HCT116 (cell line): ENCODE measurements around the gene UPK3A. TPM values are rescaled to one million over a fixed set of nuclear protein-coding genes. Genes with fewer than 3 reads are reported as not detected.

Experiments
- ATAC-seq: fragments of 200-7000 bp; cut with Tn5 transposase; 2 replicates; pipeline ENCODE4 v1.9.1; 2020; ENCODE audit warnings: mild to moderate bottlenecking, moderate library complexity
- BruUV-seq: library from RNA; stranded (reverse); fragments of 400-500 nt; replicated peaks from 2 replicates; lab custom pipeline; 2021; lab: Mats Ljungman, UMichigan
- CTCF ChIA-PET: fragments of 300-600 bp; sonication (Branson Sonifier 250); formaldehyde crosslinking; loops from one replicate; lab custom pipeline; 2021; ENCODE audit warnings: antibody characterized with exemption; lab: Charles Lee
- POLR2A ChIA-PET: fragments of 300-600, 350-600 bp; sonication (Branson Sonifier 250); formaldehyde crosslinking; loops from one replicate; lab custom pipeline; 2021; ENCODE audit warnings: antibody characterized with exemption; lab: Charles Lee
- RAD21 ChIA-PET, 2 experiments: fragments of 300-600 bp; sonication (Branson Sonifier 250); formaldehyde crosslinking; loops; one replicate each; lab custom pipeline; 2023; ENCODE audit warnings: low total read pairs in 2 of 2; ENCODE audit not compliant: uncharacterized antibody in 2 of 2, unreplicated experiment in 2 of 2, low non-redundant PET in 1 of 2; lab: Charles Lee
- DNase-seq: peaks from one replicate; pipeline ENCODE4 v3.0.0-alpha.2; 2010; ENCODE audit warnings: low read depth, low spot score
- H2AFZ ChIP-seq: fragments of 200-600 bp; shearing (Covaris generic), sonication (generic); 2 replicates; pipeline ENCODE4 v1.6.1; 2017; ENCODE audit warnings: low read depth, mixed run types, mixed read lengths, antibody characterized with exemption, low read length; ENCODE audit not compliant: poor library complexity, severe bottlenecking
- H3K27ac ChIP-seq: 2 replicates; pipeline ENCODE4 v1.5.1; 2012; ENCODE audit warnings: low read depth, low read length
- H3K27me3 ChIP-seq: fragments of 200-600 bp; sonication (generic); 2 replicates; pipeline ENCODE4 v1.6.1; 2016; ENCODE audit warnings: mixed run types, low read length, mixed read lengths; ENCODE audit not compliant: insufficient read depth
- H3K36me3 ChIP-seq, 2 experiments: fragments of 200-500 bp in 1 of 2; fragments of 200-600 bp in 1 of 2; sonication (Bioruptor generic) in 1 of 2; sonication (generic) in 1 of 2; 2 replicates each; pipeline versions ENCODE4 v1.5.1 to v1.6.1; 2014 to 2016; ENCODE audit warnings: low read length in 2 of 2, inconsistent platforms in 1 of 2, mixed read lengths in 1 of 2, mixed run types in 1 of 2; ENCODE audit not compliant: insufficient read depth in 2 of 2, control insufficient read depth in 1 of 2
- H3K4me1 ChIP-seq, 2 experiments: fragments of 200-600 bp in 1 of 2; sonication (generic) in 1 of 2; 2 replicates each; pipeline versions ENCODE4 v1.5.1 to v1.6.1; 2012 to 2017; ENCODE audit warnings: low read length in 2 of 2, inconsistent platforms in 1 of 2, mild to moderate bottlenecking in 1 of 2, mixed read lengths in 1 of 2, mixed run types in 1 of 2, moderate library complexity in 1 of 2; ENCODE audit not compliant: insufficient read depth in 2 of 2, control insufficient read depth in 1 of 2
- H3K4me2 ChIP-seq: fragments of 200-600 bp; sonication (generic); 2 replicates; pipeline ENCODE4 v1.6.1; 2017; ENCODE audit warnings: mixed run types, low read length, mixed read lengths
- H3K4me3 ChIP-seq, 2 experiments: fragments of 200-600 bp in 1 of 2; sonication (generic) in 1 of 2; replicated peaks in 1 of 2; 2 replicates each; pipeline ENCODE4 v1.5.1; 2011 to 2016; ENCODE audit warnings: low read length in 2 of 2, control low read depth in 1 of 2, low read depth in 1 of 2, mild to moderate bottlenecking in 1 of 2, mixed read lengths in 1 of 2, mixed run types in 1 of 2
- H3K79me2 ChIP-seq: fragments of 200-600 bp; sonication (generic); 2 replicates; pipeline ENCODE4 v1.6.1; 2017; ENCODE audit warnings: mild to moderate bottlenecking, mixed run types, low read length, moderate library complexity, mixed read lengths; ENCODE audit not compliant: insufficient read depth
- H3K9ac ChIP-seq: fragments of 200-600 bp; sonication (generic); 2 replicates; pipeline ENCODE4 v1.6.1; 2016; ENCODE audit warnings: low read length, mixed read lengths
- H3K9me2 ChIP-seq: fragments of 200-600 bp; sonication (generic), shearing (Covaris generic); 2 replicates; pipeline ENCODE4 v1.6.1; 2017; ENCODE audit warnings: mixed run types, mild to moderate bottlenecking, moderate library complexity; ENCODE audit not compliant: insufficient read depth
- H3K9me3 ChIP-seq, 2 experiments: fragments of 200-500 bp in 1 of 2; fragments of 200-600 bp in 1 of 2; sonication (Bioruptor generic) in 1 of 2; sonication (generic) in 1 of 2; 2 replicates each; pipeline ENCODE4 v1.6.1; 2014 to 2017; ENCODE audit warnings: low read length in 2 of 2, mixed read lengths in 2 of 2, inconsistent platforms in 1 of 2, low read depth in 1 of 2, mild to moderate bottlenecking in 1 of 2, mixed run types in 1 of 2, moderate library complexity in 1 of 2; ENCODE audit not compliant: control insufficient read depth in 1 of 2, insufficient read depth in 1 of 2
- H4K20me1 ChIP-seq: fragments of 200-600 bp; sonication (generic), shearing (Covaris generic); 2 replicates; pipeline ENCODE4 v1.6.1; 2017; ENCODE audit warnings: mixed run types, mild to moderate bottlenecking, moderate library complexity; ENCODE audit not compliant: insufficient read depth
- CBX3 ChIP-seq: IDR thresholded peaks from 2 replicates; pipeline ENCODE4 v1.6.1; 2012; ENCODE audit warnings: low read depth
- CEBPB ChIP-seq: IDR thresholded peaks from 2 replicates; pipeline ENCODE4 v1.6.1; 2012; ENCODE audit warnings: low read depth
- EGR1 ChIP-seq: IDR thresholded peaks from 2 replicates; pipeline ENCODE4 v1.6.1; 2012; ENCODE audit warnings: low read depth
- EZH2 ChIP-seq: fragments of 200-600 bp; sonication (generic); IDR thresholded peaks from 2 replicates; pipeline ENCODE4 v1.6.1; 2017; ENCODE audit warnings: antibody characterized with exemption, mixed run types
- EZH2phosphoT487 ChIP-seq: fragments of 200-600 bp; IDR thresholded peaks from 2 replicates; pipeline ENCODE4 v1.6.1; 2018; ENCODE audit warnings: antibody characterized with exemption, borderline replicate concordance
- FOSL1 ChIP-seq: IDR thresholded peaks from 2 replicates; pipeline ENCODE4 v1.6.1; 2012; ENCODE audit warnings: low read depth
- JUND ChIP-seq: IDR thresholded peaks from 2 replicates; pipeline ENCODE4 v1.6.1; 2012
- POLR2A ChIP-seq: IDR thresholded peaks from 2 replicates; pipeline ENCODE4 v1.7.0; 2011; ENCODE audit warnings: borderline replicate concordance; ENCODE audit not compliant: insufficient read depth, insufficient read length; ENCODE audit errors: extremely low read depth
- SP1 ChIP-seq: IDR thresholded peaks from 2 replicates; pipeline ENCODE4 v1.6.1; 2012; ENCODE audit warnings: low read depth
- TCF7L2 ChIP-seq: IDR thresholded peaks from 2 replicates; pipeline ENCODE4 v1.7.0; 2011; ENCODE audit warnings: borderline replicate concordance, inconsistent platforms; ENCODE audit not compliant: insufficient read depth, insufficient read length; ENCODE audit errors: extremely low read depth
- YY1 ChIP-seq: IDR thresholded peaks from 2 replicates; pipeline ENCODE4 v1.6.1; 2011; ENCODE audit warnings: low read length, low read depth, moderate library complexity, mild to moderate bottlenecking; ENCODE audit not compliant: insufficient replicate concordance; ENCODE audit errors: extremely low read depth
- ZFX ChIP-seq: fragments of 450-650 bp; IDR thresholded peaks from 2 replicates; pipeline ENCODE4 v1.6.1; 2017
- intact Hi-C: fragments of 100-400 bp; cut with micrococcal nuclease; formaldehyde crosslinking; loops from 2 replicates; pipeline ENCODE4 v1.10.0; 2022
- total RNA-seq: library from RNA; stranded (reverse); gene quantifications from one replicate; pipeline ENCODE4 v1.2.1, GENCODE V29; 2021; ENCODE audit not compliant: unreplicated experiment
- TF ChIP-seq, protein P1 (sequence below): IDR thresholded peaks from 2 replicates; pipeline ENCODE4 v1.6.1; 2011; ENCODE audit warnings: mild to moderate bottlenecking, low read length, moderate library complexity; ENCODE audit not compliant: insufficient replicate concordance; ENCODE audit errors: extremely low read depth
- TF ChIP-seq, protein P2 (sequence below): IDR thresholded peaks from 2 replicates; pipeline ENCODE4 v1.6.1; 2012
- TF ChIP-seq, protein P3 (sequence below): IDR thresholded peaks from 2 replicates; pipeline ENCODE4 v1.6.1; 2012; ENCODE audit warnings: low read depth
- TF ChIP-seq, protein P4 (sequence below), 3 experiments: fragments of 200-600 bp in 1 of 3; sonication (generic) in 1 of 3; IDR thresholded peaks in 2 of 3; conservative IDR thresholded peaks in 1 of 3; 2 replicates each; pipeline ENCODE4 v1.5.1; 2012 to 2017; ENCODE audit warnings: low read depth in 2 of 3, low read length in 2 of 3, antibody characterized with exemption in 1 of 3, borderline replicate concordance in 1 of 3, control low read depth in 1 of 3, mild to moderate bottlenecking in 1 of 3, mixed read lengths in 1 of 3, mixed run types in 1 of 3, moderate library complexity in 1 of 3; ENCODE audit not compliant: insufficient read depth in 1 of 3

The UPK3A gene
- total RNA-seq, 1 experiment from 2014 or later: not detected

DNA sequence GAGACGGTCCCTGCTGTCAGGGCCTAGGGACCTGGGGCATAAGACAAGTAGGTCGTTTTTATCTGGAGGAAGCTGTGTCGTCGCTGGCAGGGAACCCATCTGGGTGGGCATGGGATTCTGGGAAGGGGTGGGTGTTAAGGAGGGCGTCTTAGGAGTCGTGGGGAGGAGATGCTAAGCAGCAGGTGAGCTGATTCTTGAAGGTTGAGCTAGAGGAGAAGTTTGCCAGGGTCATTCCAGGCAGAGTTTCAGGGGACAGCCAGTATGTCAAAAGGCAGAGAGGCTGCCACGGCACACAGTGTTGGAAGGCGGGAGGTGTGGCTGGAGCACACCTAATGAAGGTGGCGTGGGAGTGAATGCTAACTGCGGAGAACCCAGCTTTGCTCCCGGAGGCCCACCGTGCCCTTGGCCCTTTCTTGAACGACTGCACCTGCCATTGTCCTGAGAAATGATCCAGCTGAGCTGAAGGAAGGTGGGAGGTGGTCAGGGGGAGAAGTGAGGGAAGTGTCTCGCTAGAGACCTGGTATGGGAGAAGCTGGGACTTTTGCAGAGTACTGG, 26.3 kb downstream of the UPK3A start:
- Histone ChIP-seq H3K4me1 (peaks cover 29 to 31% of the 10 kb centered on the region in 2 experiments), H3K4me3 (peak overlapping the region; percentile 90 to 91), H3K36me3 (peaks cover 0 to 2% of the 10 kb centered on the region in 2 experiments; a peak in 2 of 4 replicates), H3K4me2 (peak overlapping the region; percentile 89), H3K27ac (no peak overlapping the region), H3K9me2 (no peaks in the 10 kb centered on the region), H3K27me3 (no peaks in the 10 kb centered on the region), H3K9ac (peak overlapping the region; percentile 94), H4K20me1 (no peaks in the 10 kb centered on the region), H3K9me3 (no peaks in the 10 kb centered on the region), H2AFZ (no peak overlapping the region), H3K79me2 (peaks cover 58% of the 10 kb centered on the region)
- ChIA-PET CTCF (no interaction called here), RAD21 (no interaction called here), POLR2A (no interaction called here)
- intact Hi-C loops: no loop called here
- BruUV-seq: TSS peak; percentile 56
- ATAC-seq: no peak
- TF ChIP-seq ZFX: no peak
- no peak for TF ChIP-seq SP1
- TF ChIP-seq, protein P1, sequence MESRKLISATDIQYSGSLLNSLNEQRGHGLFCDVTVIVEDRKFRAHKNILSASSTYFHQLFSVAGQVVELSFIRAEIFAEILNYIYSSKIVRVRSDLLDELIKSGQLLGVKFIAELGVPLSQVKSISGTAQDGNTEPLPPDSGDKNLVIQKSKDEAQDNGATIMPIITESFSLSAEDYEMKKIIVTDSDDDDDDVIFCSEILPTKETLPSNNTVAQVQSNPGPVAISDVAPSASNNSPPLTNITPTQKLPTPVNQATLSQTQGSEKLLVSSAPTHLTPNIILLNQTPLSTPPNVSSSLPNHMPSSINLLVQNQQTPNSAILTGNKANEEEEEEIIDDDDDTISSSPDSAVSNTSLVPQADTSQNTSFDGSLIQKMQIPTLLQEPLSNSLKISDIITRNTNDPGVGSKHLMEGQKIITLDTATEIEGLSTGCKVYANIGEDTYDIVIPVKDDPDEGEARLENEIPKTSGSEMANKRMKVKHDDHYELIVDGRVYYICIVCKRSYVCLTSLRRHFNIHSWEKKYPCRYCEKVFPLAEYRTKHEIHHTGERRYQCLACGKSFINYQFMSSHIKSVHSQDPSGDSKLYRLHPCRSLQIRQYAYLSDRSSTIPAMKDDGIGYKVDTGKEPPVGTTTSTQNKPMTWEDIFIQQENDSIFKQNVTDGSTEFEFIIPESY: no peak
- TF ChIP-seq JUND: no peak
- TF ChIP-seq EZH2phosphoT487: no peak
- no peak for TF ChIP-seq TCF7L2
- TF ChIP-seq CBX3: no peak
- TF ChIP-seq, protein P2, sequence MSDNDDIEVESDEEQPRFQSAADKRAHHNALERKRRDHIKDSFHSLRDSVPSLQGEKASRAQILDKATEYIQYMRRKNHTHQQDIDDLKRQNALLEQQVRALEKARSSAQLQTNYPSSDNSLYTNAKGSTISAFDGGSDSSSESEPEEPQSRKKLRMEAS: no peak
- TF ChIP-seq YY1: no peak
- TF ChIP-seq, protein P3, sequence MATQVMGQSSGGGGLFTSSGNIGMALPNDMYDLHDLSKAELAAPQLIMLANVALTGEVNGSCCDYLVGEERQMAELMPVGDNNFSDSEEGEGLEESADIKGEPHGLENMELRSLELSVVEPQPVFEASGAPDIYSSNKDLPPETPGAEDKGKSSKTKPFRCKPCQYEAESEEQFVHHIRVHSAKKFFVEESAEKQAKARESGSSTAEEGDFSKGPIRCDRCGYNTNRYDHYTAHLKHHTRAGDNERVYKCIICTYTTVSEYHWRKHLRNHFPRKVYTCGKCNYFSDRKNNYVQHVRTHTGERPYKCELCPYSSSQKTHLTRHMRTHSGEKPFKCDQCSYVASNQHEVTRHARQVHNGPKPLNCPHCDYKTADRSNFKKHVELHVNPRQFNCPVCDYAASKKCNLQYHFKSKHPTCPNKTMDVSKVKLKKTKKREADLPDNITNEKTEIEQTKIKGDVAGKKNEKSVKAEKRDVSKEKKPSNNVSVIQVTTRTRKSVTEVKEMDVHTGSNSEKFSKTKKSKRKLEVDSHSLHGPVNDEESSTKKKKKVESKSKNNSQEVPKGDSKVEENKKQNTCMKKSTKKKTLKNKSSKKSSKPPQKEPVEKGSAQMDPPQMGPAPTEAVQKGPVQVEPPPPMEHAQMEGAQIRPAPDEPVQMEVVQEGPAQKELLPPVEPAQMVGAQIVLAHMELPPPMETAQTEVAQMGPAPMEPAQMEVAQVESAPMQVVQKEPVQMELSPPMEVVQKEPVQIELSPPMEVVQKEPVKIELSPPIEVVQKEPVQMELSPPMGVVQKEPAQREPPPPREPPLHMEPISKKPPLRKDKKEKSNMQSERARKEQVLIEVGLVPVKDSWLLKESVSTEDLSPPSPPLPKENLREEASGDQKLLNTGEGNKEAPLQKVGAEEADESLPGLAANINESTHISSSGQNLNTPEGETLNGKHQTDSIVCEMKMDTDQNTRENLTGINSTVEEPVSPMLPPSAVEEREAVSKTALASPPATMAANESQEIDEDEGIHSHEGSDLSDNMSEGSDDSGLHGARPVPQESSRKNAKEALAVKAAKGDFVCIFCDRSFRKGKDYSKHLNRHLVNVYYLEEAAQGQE: no peak
- no peak for TF ChIP-seq CEBPB
- TF ChIP-seq, protein P4, sequence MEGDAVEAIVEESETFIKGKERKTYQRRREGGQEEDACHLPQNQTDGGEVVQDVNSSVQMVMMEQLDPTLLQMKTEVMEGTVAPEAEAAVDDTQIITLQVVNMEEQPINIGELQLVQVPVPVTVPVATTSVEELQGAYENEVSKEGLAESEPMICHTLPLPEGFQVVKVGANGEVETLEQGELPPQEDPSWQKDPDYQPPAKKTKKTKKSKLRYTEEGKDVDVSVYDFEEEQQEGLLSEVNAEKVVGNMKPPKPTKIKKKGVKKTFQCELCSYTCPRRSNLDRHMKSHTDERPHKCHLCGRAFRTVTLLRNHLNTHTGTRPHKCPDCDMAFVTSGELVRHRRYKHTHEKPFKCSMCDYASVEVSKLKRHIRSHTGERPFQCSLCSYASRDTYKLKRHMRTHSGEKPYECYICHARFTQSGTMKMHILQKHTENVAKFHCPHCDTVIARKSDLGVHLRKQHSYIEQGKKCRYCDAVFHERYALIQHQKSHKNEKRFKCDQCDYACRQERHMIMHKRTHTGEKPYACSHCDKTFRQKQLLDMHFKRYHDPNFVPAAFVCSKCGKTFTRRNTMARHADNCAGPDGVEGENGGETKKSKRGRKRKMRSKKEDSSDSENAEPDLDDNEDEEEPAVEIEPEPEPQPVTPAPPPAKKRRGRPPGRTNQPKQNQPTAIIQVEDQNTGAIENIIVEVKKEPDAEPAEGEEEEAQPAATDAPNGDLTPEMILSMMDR (IDR thresholded peaks at IDR 0.05 in 2 of 3, conservative IDR thresholded peaks at IDR 0.05 in 1 of 3; ENCODE audit: borderline replicate concordance in 1 of 3, insufficient read depth in 1 of 3, low read depth in 2 of 3, low read length in 2 of 3): no peak
- TF ChIP-seq EZH2: no peak
- no peak for TF ChIP-seq FOSL1
- TF ChIP-seq EGR1: no peak
- no peak for TF ChIP-seq POLR2A
- DNase-seq: no peak
